GM18517 (cell line): ENCODE results near the gene FAM89B.

Source experiments
- ATAC-seq: cut with Tn5 transposase; IDR thresholded peaks from one replicate; pipeline ENCODE4 v1.9.1; 2021; ENCODE audit warnings: mild to moderate bottlenecking, moderate library complexity; ENCODE audit not compliant: unreplicated experiment

Gene FAM89B

DNA sequence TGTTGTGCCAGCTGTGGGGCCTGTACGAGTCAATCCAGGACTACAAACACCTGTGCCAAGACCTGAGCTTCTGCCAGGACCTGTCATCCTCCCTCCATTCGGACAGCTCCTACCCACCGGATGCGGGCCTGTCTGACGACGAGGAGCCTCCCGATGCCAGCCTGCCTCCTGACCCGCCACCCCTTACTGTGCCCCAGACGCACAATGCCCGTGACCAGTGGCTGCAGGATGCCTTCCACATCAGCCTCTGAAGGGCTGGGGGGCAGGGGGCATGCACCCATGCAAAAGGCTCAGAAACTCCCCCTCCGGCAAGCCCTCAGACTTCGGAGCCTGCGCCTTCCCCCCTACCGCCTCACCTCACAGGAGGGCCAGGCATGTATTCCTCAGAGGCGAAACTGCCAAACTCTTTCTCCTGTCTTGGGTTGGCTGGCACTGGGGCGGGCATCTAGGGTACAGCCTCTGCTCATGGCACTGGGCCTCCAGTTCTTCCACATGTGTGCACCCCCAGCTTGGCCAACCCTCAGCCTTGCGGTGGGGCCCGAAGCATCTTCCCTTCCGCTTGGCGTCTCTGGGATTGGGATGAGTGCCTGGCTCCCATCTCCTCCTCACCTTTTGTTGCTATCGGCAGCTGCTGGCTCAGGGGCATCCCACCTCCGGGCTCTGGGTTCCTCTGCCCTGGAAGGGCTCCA, 1.2 kb downstream of the FAM89B start:
- no peak for ATAC-seq

DNA sequence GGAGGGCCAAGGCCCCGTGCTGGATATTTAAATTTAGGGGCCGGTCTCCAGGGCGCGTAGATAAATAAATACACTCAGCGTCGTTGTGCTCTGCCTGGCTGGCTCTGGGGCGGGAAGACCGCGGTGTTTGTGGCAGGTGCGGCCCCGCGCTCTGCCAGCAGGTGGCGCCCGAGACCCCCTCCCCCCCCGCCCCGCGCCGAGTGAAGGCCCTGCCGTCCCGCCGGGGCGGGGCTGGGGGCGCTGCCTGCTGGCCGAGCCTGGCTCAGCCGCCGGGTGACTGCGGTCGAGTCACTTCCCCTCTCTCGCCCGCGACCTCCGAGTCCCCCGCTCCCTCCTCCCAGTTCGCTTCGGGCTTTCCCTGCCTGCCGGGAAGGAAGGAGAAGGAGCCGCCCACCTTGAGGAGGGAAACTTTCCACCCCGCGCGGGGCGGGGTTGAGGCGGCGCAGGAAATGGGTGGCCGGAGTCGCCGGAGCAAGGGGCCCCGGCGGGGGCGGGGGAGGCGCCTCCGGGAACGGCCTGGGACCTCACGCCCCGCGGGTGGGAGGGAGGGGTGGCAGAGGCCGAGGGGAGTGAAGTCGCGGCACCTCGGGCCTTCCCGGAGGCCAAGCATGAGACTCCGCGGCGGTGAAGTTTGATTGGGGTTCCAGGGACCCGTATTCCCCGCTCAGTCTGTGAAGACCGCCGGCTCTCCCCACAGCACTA, 1.9 kb downstream of the FAM89B start:
- ATAC-seq = peak; percentile 21

DNA sequence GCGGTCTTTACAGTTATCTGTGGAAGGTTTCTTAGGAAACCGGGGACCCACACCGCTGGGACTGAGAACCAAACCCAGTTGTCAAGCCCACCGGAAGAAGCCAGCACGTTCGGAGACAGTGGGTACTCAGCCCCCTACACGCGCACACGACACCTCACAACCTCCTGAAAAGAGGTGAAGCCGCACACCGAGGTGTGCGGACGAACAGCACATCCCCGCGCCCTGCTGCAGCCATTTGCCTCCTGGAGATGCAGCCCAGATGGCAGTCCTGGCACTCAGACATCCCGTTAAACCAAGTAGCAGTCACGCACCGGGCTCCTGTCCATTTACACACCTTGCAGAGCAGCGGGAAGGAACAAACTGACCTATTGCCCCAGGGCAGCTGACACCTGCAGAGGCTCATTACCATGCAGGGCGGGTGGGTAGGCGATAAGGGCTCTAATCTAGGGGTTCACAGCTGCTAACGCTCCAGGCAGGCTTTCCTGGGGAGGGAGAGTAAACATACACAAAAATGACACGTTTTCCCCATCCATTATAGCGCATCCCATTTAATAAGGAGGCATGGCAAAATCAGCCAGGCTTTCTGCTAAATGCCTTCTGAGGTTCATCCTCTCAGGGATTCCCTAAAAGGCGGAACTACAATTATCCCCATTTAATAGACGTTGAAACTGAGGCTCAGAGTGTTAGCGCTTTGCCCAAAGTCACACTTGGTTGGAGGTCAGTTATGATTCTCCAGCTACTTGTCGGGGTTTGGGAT, 2.7 kb downstream of the FAM89B start:
- no peak for ATAC-seq

DNA sequence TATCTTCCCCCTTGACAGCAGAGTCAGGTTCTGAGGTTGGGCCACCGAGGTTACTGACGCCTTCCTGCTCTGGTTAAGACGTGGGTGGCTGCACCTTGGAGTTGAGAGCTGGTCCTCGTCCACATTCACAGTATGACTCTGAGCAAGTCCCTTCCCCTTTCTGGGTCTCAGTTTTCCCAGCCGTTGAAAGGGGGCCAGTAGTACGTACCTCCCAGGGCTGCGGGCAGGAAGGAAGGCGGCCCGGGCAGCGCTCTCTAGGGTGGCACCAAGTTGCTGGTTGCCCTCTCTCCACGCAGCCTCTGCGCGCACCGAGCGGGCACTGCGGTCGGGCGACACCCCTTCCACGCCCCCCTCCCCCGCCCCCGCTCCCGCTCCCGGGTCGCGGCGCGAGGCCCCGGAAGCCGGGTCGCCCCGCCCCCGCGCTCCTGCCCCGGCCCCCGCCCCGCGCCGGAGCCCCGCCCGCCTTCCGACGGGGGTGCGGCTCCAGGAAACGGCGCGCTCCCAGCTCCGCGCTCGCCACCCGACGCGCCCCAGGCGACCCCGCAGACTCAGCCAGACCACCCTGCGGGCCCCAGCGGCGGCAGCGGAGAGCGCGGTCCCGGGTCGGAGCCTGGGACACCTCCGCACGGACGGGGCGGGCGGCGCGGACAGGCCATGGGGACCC, 3.4 kb downstream of the FAM89B start, which contains the start of gene EHBP1L1:
TSS of gene EHBP1L1 (plus strand) at position 486 of the 664 bp plus-strand sequence. CDS start 250 bp downstream, outside the sequence.
- no peak for ATAC-seq

DNA sequence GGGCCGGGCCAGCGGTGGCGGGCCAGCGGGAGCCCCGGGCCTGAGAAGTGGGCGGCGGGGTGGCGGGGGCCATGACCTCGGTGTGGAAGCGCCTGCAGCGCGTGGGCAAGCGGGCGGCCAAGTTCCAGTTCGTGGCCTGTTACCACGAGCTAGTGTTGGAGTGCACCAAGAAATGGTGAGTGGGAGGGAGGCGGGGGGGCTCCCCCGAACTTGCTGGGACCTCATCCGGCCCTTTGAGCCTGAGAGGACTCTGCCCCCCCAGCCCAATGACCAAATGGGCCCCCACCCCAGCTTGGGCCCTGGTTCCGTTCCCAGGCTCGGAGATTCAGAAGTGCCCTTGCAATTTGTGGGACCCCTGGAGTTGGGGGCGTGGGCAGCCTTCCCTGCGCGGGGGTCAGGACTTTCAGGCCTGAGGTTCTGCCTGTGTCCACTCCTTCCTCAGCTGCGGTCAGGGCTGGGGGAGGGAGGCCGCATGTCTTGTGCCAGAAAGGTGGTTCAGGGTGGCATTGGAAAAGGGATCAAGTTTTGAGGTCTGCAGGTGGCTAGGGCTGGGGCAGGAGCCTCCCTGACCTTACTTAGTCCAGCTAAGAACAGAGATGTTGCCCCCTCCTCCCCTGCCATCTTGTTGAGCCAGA, 4.0 kb downstream of the FAM89B start:
- ATAC-seq = no peak

DNA sequence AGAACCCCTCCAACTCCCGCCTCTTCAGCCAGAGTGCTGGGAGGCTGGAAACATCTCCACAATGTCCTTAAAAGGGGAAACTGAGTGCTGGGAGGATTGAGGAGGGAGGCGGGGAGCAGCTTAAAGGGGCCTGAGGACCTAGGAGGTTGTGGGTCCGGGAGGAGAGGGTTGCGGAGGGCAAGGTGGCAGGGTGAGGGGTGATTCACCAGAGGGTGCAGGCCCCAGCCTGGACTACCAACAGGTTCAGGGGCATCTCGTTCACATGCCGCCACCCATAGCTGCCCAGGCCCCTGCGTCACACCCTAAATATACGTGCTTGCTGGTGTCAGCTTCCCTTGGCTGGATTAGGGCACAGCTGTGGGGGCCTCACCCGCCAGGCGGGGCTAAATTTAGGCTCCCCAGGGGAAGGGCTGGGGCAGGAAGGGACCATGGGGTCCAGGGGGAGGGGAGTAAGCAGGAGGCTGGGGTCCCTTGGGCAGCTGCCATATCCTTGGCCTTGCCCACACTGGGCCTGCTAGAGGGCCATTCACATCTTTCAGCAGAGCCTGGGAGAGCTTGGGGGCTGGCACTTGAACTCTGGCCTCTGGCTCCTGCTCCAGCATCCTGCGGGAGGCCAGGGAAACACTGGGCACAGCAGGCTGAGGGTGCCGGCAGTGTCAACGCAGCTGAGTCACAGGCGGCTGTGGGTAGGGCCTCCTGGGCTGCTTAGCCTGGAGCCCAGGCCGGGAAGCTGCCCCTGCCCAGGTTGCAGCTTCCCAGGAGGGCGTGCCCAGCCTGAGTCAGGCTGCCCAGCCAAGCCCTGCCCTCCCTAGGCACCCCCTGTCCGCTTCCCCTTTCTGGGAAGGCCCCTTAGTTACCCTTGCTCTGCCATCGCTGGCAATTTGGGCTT, 4.8 kb downstream of the FAM89B start:
- ATAC-seq = no peak

DNA sequence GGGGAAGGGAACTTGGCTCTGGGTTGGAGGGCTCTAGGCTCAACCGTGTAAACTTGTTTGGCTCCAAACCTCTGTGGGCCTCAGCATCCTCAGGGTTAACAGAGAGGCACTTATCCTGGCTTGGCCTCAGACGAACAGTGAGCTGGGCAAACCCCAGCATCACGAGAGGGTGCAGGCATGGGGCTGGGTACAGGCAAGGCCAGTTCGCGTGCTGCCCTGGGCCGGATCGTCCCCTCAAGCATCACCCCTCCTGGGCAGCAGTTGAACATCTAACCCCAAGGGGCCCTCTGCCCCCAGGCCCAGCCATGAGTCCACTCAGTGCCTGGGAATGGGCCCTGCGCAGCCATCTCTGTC, 5.4 kb downstream of the FAM89B start:
- ATAC-seq = no peak

DNA sequence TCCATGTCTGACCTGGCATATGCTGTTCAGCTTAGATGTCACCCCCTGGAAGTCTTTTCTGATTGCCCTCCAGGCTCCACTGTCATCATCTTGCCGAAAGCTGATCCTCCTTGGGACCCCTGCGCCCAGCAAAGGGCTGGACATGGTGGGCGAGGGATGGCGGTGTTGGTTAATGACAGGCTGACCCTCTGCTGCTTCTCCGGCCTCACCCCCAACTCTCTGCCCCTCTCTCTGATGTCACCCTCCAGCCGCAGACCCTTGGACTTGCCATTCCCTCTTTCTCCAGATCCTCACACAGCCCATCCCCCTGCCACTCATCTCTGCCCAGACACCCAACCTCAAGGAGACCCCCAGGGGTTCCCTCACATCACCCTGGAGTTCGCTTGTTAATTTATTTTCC, 5.8 kb downstream of the FAM89B start:
- ATAC-seq = no peak

DNA sequence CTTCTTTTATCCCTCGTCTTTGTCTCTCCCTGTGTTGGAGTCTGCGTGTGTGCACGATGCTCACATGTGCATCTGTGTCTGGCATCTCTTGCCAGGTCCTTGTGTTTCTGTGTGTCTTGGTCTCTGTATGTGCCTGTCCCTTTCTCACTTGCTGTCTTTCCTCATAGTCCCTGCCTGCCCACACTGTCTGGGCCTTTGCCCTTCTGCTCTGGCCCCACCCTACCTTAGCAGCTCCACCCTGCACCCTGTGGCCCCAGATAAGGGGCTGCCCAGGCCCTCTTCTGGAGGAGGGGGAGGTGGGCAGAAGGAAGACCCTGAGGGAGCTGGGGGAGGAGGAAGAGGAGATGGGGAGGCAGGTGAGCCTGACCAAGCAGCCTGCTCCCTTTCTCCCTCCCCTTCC, 6.3 kb downstream of the FAM89B start:
- ATAC-seq = no peak

DNA sequence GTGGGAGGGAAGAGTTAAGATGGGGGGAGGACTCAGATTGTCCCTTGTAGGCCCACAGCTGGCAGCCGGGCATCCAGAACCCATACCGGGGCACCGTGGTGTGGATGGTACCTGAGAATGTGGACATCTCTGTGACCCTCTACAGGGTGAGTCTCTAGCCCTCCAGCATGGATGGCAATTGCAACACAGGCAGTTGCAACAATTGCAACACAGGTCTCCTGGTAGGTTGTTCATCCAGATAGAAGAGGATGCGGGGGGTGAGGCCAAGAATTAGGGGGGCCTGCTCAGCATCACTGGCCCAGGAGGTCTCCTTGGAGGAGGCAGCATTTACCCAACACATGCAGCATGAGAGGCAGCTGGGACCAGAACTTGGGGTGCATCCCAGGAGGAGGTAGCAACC, 7.0 kb downstream of the FAM89B start:
- ATAC-seq = no peak

DNA sequence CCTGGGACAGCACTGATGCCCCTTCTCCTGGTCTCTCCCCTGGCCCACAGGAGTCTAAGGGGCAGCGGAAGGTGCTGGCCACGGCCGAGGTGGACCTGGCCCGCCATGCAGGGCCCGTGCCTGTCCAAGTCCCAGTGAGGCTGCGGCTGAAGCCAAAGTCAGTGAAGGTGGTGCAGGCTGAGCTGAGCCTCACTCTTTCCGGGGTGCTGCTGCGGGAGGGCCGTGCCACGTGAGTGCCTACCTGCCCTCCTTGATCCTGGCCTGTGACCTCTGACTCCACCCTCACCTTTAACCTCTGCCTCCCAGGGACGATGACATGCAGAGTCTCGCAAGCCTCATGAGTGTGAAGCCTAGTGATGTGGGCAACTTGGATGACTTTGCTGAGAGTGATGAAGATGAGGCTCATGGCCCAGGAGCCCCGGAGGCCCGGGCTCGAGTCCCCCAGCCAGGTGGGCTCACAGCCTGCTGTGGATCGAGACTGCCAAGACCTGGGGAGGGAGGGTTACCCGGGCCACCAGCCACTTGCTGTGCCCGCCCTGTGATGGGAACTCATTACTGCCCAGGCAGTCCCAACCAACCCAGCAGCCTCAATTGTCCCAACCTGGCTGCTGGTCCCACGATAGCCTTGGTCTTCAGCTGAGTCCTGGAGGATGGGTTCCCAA, 7.8 kb downstream of the FAM89B start:
- ATAC-seq = no peak

DNA sequence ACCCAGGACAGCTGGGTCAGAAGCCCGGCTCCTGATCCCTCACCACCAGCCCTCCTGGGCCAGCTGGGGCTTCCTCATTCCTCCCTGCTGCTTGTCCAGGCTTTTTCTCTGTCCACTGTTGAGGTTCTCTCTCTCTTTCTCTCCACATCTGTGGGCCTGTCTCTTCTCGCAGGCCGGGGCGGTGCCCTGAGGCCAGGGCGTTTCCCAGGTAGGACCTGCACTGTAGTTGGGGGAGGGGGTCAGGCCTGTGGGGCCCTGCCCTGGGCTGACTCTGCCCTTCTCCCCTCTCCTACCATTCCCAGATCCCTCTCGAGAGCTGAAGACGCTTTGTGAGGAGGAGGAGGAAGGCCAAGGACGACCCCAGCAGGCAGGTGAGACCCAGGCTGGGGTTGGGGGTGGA, 8.4 kb downstream of the FAM89B start:
- no peak for ATAC-seq

DNA sequence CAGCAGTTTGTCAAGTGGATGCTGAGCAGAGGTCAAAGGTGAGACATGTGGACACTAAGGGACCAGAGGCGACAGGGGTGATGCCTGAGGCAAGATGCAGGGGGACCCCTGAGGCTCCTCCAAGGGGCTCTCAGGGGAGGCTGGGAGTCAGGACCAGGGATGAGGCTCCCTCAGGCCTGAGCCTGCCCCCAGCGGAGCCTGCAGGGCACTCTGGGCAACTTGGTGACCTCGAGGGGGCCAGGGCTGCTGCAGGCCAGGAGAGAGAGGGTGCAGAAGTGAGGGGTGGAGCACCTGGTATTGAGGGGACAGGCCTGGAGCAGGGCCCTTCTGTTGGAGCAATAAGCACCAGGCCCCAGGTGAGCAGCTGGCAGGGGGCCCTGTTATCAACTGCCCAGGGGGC, 9.6 kb downstream of the FAM89B start:
- ATAC-seq = no peak

DNA sequence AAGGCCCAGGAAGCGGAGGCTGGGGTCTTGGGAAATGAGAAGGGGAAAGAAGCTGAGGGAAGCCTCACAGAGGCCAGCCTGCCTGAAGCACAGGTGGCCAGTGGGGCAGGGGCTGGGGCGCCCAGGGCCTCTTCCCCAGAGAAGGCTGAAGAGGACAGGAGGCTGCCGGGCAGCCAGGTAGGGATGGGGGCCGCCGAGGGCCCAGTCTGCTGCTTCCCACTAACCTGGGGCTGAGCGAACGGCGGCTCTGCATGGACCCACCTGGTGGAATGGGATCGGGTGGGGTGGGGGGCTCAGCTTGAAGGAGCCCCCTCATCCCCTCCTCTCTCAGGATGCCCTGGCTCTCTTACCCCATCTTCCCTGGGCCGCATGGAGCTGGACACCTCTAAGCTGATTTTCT, 11.3 kb downstream of the FAM89B start:
- ATAC-seq = no peak

DNA sequence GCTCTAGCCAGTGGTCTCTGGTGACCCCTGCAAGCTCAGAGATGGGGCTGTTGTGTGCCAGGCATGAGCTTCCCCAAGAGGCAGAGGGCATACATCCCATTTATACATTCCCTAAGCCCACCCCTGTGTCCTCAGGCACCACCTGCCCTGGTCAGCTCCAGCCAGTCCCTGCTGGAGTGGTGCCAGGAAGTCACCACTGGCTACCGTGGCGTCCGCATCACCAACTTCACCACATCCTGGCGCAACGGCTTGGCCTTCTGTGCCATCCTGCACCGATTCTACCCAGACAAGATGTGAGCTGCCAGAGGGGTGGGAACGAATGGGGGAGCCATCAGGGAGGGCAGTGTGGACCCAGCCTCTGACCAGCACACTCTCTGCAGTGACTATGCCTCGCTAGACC, 11.8 kb downstream of the FAM89B start:
- no peak for ATAC-seq

DNA sequence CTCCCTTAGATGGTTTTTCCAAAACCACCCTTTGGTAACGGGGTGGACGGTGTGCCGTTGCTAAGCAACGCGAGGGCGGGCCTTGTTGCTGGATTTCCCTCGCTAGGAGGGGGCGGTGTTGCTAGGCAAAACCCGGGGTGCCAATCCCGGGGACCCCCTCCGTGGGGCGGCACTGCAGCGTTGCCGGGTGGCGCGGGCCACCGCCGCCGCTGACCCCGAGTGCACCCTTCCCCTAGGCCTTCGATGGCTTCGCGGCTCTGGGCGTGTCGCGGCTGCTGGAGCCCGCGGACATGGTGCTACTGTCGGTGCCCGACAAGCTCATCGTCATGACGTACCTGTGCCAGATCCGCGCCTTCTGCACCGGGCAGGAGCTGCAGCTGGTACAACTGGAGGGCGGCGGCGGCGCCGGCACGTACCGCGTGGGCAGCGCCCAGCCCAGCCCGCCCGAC, 12.4 kb downstream of the FAM89B start:
- ATAC-seq = no peak

DNA sequence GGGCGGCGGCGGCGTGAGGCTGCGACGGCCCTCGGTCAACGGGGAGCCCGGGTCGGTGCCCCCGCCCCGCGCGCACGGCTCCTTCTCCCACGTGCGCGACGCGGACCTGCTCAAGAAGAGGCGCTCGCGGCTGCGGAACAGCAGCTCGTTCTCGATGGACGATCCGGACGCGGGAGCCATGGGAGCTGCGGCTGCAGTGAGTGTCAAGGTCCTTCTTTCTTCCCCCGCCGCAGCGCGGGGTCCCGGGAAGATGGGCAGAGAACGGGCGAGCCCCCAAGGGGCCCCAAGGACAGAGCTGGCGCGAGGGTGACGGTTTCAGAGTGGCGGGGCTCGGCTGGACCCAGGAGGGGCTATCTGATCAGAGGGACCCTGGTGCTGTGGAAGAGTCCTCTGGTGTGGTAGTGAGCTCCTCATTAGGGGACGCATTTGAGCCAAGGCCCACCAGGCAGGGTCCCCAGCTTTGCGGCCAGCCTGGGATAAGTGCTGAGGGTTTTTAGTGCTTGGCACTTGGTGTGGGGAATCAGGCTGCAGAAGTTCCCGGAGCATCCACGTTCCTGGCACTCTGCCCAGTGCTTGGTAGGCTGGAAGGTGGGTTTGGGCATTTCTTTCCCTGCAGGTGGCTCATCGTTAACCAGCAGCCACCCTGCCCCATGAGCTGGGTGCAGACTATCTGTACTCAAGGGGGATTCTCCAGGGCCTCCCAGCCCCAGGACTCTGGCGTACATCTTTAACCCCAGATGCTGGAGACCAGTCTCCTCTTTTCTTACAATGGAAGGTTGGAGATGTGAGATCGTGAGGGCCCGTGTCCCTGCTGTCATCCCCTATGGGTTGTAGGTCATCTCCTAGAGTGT, 13.3 kb downstream of the FAM89B start:
- ATAC-seq = no peak

DNA sequence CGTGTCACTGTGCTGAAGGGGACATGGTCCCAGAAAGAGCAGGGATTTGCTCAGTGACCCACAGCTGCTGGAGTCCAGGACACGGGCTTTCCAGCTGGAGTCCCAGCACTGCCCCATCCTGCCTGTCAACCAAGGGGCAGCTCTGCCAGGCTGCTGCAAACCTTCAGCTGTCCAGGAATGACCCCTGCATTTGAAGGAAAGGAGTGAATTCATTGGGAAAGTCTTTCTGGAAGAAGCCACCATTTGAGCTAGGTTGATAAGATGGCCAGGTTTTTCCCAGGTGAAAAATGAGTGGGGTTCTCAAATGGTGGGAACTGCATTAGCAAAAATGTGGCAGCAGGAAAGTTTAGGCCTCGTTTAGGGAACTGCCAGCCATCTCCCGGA, 13.9 kb downstream of the FAM89B start:
- no peak for ATAC-seq

DNA sequence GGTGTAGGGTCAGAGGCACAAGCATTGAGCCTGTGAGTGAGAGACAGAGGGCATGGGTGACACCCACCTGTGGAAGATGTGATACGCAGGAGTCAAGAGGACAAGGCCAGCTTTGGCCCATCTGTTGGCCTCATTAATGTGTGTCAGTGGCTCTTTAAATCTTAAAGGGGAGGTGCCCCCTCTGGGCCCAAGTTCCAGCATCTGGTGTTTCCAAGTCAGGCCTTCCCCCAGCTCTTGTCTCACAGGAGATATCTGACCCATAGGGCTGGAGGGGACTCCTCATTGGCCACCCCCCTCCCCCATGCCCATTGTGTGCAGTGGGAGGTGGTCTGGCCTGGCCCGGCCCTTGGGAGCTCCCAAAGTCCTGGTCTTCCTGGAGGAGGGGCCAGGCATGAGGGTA, 14.3 kb downstream of the FAM89B start:
- ATAC-seq = no peak
